Adrenal gland (tissue), 5 donors: Measurements from ENCODE around the gene NIBAN1.

Source experiments
- CTCF ChIP-seq, 6 experiments: fragments of 450-650 bp in 4 of 6; fragments of 200-600 bp in 2 of 6; sonication (generic) in 1 of 6; IDR thresholded peaks; 1 replicate in 5 of 6; 2 replicates in 1 of 6; pipeline versions ENCODE4 v1.5.1 to v1.8.0; 2016 to 2021; ENCODE audit warnings: antibody characterized with exemption in 6 of 6, mild to moderate bottlenecking in 2 of 6, moderate library complexity in 1 of 6
- POLR2A ChIP-seq, 2 donors: fragments of 450-650 bp; IDR thresholded peaks; one replicate each; pipeline ENCODE4 v1.6.1; 2017; ENCODE audit warnings: antibody characterized with exemption in 2 of 2, mild to moderate bottlenecking in 2 of 2, moderate library complexity in 1 of 2
- donor health status: DM: no; HTN: no; CAD: no.

DNA sequence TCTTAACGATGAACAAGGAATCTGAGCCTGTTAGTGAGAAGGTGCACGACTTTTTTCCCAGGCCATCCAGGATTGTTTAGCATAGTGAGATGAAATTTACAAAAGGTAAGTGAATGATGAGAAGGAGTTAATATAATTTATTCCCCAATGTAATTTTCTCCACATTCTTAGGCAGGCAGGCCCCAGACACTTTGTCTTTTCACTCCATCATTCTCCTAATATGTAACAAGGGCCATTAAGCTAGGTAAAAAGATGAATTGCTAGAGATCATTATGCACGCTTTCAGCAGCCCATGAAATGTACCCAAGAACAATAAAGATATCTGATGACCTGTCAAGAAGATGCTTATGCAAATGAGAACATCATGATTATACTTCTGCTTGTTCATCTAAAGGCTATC lies 24.1 kb downstream of the NIBAN1 start:
- TF ChIP-seq CTCF (IDR thresholded peaks at IDR 0.05) (no peak), POLR2A (IDR thresholded peaks at IDR 0.05) (no peak)
